HL-60 (cell line): ENCODE data around the gene UCP3.

Experiments
- DNase-seq, 2 experiments: peaks; one replicate each; pipeline ENCODE4 v3.0.0-alpha.2; 2010 to 2020; ENCODE audit warnings: low read depth in 1 of 2, low spot score in 1 of 2
- H3K27ac ChIP-seq: fragments of 250-450 bp; sonication (Bioruptor Pico); replicated peaks from 2 replicates; pipeline ENCODE4 v1.5.1; 2020; ENCODE audit warnings: mild to moderate bottlenecking, moderate library complexity
- H3K27me3 ChIP-seq: fragments of 250-450 bp; sonication (Bioruptor Pico); 2 replicates; pipeline ENCODE4 v1.5.1; 2021; ENCODE audit warnings: mild to moderate bottlenecking, moderate library complexity; ENCODE audit not compliant: insufficient read depth, poor library complexity, severe bottlenecking
- H3K4me3 ChIP-seq: replicated peaks from 2 replicates; pipeline ENCODE4 v1.5.1; 2011; ENCODE audit warnings: mild to moderate bottlenecking, control low read depth, low read length; ENCODE audit not compliant: insufficient read depth
- CTCF ChIP-seq: IDR thresholded peaks from one replicate; pipeline ENCODE4 v1.5.1; 2011; ENCODE audit warnings: low read length, control low read depth, inconsistent platforms; ENCODE audit not compliant: insufficient read depth
- GABPA ChIP-seq: IDR thresholded peaks from 2 replicates; pipeline ENCODE4 v1.6.1; 2012; ENCODE audit warnings: low read depth
- POLR2AphosphoS5 ChIP-seq: IDR thresholded peaks from 2 replicates; pipeline ENCODE4 v1.6.1; 2012; ENCODE audit warnings: low read depth
- REST ChIP-seq: IDR thresholded peaks from 2 replicates; pipeline ENCODE4 v1.6.1; 2012; ENCODE audit warnings: low read depth; ENCODE audit not compliant: insufficient replicate concordance
- SPI1 ChIP-seq: IDR thresholded peaks from 2 replicates; pipeline ENCODE4 v1.6.1; 2012; ENCODE audit warnings: low read depth, mild to moderate bottlenecking, borderline replicate concordance

UCP3 gene

GRCh38 chr11:73980001-73980961 lies 28.6 kb downstream of the UCP3 start:
- DNase-seq = peak; percentile 59 to 89
- no peaks in the 10 kb centered on the region for H3K27me3 ChIP-seq
- H3K4me3 ChIP-seq = peak overlapping the region; percentile 59
- peak overlapping the region; percentile 98 for H3K27ac ChIP-seq
- TF ChIP-seq SPI1 (peak; percentile 81; the same call in 1 of the 2 replicates), REST (no peak), CTCF (no peak)

GRCh38 chr11:73978576-73979086 lies 30.3 kb downstream of the UCP3 start:
- peak overlapping the region; percentile 24 for H3K27ac ChIP-seq
- TF ChIP-seq SPI1 (no peak), CTCF (no peak), POLR2AphosphoS5 (no peak), GABPA (no peak)
- no peaks in the 10 kb centered on the region for H3K27me3 ChIP-seq
- peak in 1 of 2 experiments; percentile 13 for DNase-seq
- H3K4me3 ChIP-seq = no peak overlapping the region

- no peak overlapping the region for H3K4me3 ChIP-seq
- TF ChIP-seq SPI1 (no peak), GABPA (no peak), POLR2AphosphoS5 (peak; percentile 37; the same call in 1 of the 2 replicates)
- no peak overlapping the region for H3K27ac ChIP-seq
- H3K27me3 ChIP-seq = no peaks in the 10 kb centered on the region
- peak in 1 of 2 experiments; percentile 8 for DNase-seq
Measured at GRCh38 chr11:73977856-73978519, 30.9 kb downstream of the UCP3 start.

- Histone ChIP-seq H3K4me3 (no peak overlapping the region), H3K27ac (no peak overlapping the region), H3K27me3 (no peaks in the 10 kb centered on the region)
- TF ChIP-seq CTCF = no peak
- DNase-seq = peak in 1 of 2 experiments; percentile 31
Measured at GRCh38 chr11:73976451-73977151, 32.3 kb downstream of the UCP3 start.
